H1 (cell line): ENCODE measurements around the gene RTN4IP1. TPM values are rescaled to one million over a fixed set of nuclear protein-coding genes. Genes with fewer than 3 reads are reported as not detected.

Source experiments
- CTCF ChIA-PET: fragments of 300-600 bp; sonication (Branson Sonifier 250); formaldehyde crosslinking; loops from one replicate; lab custom pipeline; 2021; ENCODE audit not compliant: partially characterized antibody; lab: Charles Lee
- POLR2A ChIA-PET: fragments of 300-600 bp; sonication (Branson Sonifier 250); formaldehyde crosslinking; loops from one replicate; lab custom pipeline; 2021; ENCODE audit warnings: inconsistent platforms; ENCODE audit not compliant: partially characterized antibody; lab: Charles Lee
- DNase-seq, 2 experiments: peaks; one replicate each; pipeline versions ENCODE4 v3.0.0 to v3.0.0-alpha.2; 2010 to 2022; ENCODE audit warnings: low spot score in 2 of 2, low read depth in 1 of 2, mixed read lengths in 1 of 2
- FAIRE-seq: peaks from 2 replicates; lab custom pipeline; 2011; peaks lifted over from hg19 to GRCh38; lab: Jason Lieb, UNC
- H2AFZ ChIP-seq: 2 replicates; pipeline ENCODE4 v1.8.1; 2012; ENCODE audit warnings: low read length, inconsistent platforms
- H2AK5ac ChIP-seq: 2 replicates; pipeline ENCODE4 v1.6.1; 2013; ENCODE audit warnings: low read depth, low read length
- H2BK120ac ChIP-seq: replicated peaks from 2 replicates; pipeline ENCODE3; 2013; ENCODE audit warnings: low read depth, low read length, inconsistent platforms
- H2BK12ac ChIP-seq: 2 replicates; pipeline ENCODE4 v1.6.1; 2013; ENCODE audit warnings: low read depth, low read length
- H2BK15ac ChIP-seq: 2 replicates; pipeline ENCODE4 v1.6.1; 2013; ENCODE audit warnings: low read length
- H2BK20ac ChIP-seq: 2 replicates; pipeline ENCODE4 v1.6.1; 2013; ENCODE audit warnings: low read length
- H2BK5ac ChIP-seq: 2 replicates; pipeline ENCODE4 v1.6.1; 2013; ENCODE audit warnings: low read depth, low read length
- H3K14ac ChIP-seq: 2 replicates; pipeline ENCODE4 v1.6.1; 2013; ENCODE audit warnings: inconsistent platforms; ENCODE audit not compliant: insufficient read length
- H3K18ac ChIP-seq: 2 replicates; pipeline ENCODE4 v1.6.1; 2013; ENCODE audit warnings: low read length; ENCODE audit errors: extremely low read depth
- H3K23ac ChIP-seq: 2 replicates; pipeline ENCODE4 v1.6.1; 2013; ENCODE audit warnings: inconsistent platforms; ENCODE audit not compliant: insufficient read length
- H3K23me2 ChIP-seq: 2 replicates; pipeline ENCODE4 v1.6.1; 2013; ENCODE audit warnings: low read depth, low read length
- H3K27ac ChIP-seq: 2 replicates; pipeline ENCODE4 v1.6.1; 2011; ENCODE audit warnings: low read depth, low read length, inconsistent platforms
- H3K27me3 ChIP-seq, 4 experiments: replicated peaks in 1 of 4; 1 replicate in 1 of 4; 2 replicates in 3 of 4; pipeline versions ENCODE4 v1.6.1 to v1.8.1; 2011 to 2013; ENCODE audit warnings: low read length in 3 of 4, mild to moderate bottlenecking in 3 of 4, inconsistent platforms in 2 of 4, mixed read lengths in 2 of 4, moderate library complexity in 1 of 4; ENCODE audit not compliant: control insufficient read depth in 3 of 4, insufficient read depth in 3 of 4; ENCODE audit errors: extremely low read depth in 1 of 4
- H3K36me3 ChIP-seq, 4 experiments: 2 replicates each; pipeline versions ENCODE4 v1.6.1 to v1.8.1; 2011 to 2013; ENCODE audit warnings: mild to moderate bottlenecking in 4 of 4, low read length in 3 of 4, moderate library complexity in 2 of 4, control low read depth in 1 of 4, inconsistent platforms in 1 of 4; ENCODE audit not compliant: insufficient read depth in 4 of 4, control insufficient read depth in 2 of 4
- H3K4ac ChIP-seq: replicated peaks from 2 replicates; pipeline ENCODE3; 2013; ENCODE audit warnings: low read length, low read depth, mixed read lengths, inconsistent platforms; ENCODE audit not compliant: insufficient read length
- H3K4me1 ChIP-seq, 4 experiments: replicated peaks in 1 of 4; 1 replicate in 1 of 4; 2 replicates in 3 of 4; pipeline versions ENCODE4 v1.6.1 to v1.8.1; 2011 to 2013; ENCODE audit warnings: low read length in 3 of 4, inconsistent platforms in 2 of 4, mixed read lengths in 1 of 4; ENCODE audit not compliant: insufficient read depth in 4 of 4, control insufficient read depth in 3 of 4
- H3K4me2 ChIP-seq, 2 experiments: 2 replicates each; pipeline versions ENCODE4 v1.6.1 to v1.8.1; 2011 to 2013; ENCODE audit warnings: low read depth in 2 of 2, low read length in 2 of 2, control low read depth in 1 of 2, inconsistent platforms in 1 of 2, mild to moderate bottlenecking in 1 of 2; ENCODE audit not compliant: insufficient read depth in 1 of 2
- H3K4me3 ChIP-seq, 4 experiments: fragments of 200-600, 300-600 bp in 1 of 4; sonication (generic), shearing (Covaris generic), sonication (Bioruptor Twin) in 1 of 4; 2 replicates each; pipeline versions ENCODE4 v1.5.1 to v1.8.1; 2011 to 2016; ENCODE audit warnings: low read length in 4 of 4, low read depth in 3 of 4, control low read depth in 2 of 4, inconsistent platforms in 2 of 4, mild to moderate bottlenecking in 2 of 4, mixed read lengths in 1 of 4, moderate library complexity in 1 of 4; ENCODE audit not compliant: insufficient read depth in 2 of 4; ENCODE audit errors: extremely low read depth in 1 of 4
- H3K56ac ChIP-seq: replicated peaks from 2 replicates; pipeline ENCODE3; 2013; ENCODE audit warnings: low read depth, mild to moderate bottlenecking, mixed read lengths, low read length, inconsistent platforms; ENCODE audit not compliant: insufficient read length
- H3K79me1 ChIP-seq: 2 replicates; pipeline ENCODE4 v1.6.1; 2013; ENCODE audit warnings: low read depth, low read length, control low read depth
- H3K79me2 ChIP-seq, 2 experiments: 2 replicates each; pipeline versions ENCODE4 v1.6.1 to v1.8.1; 2012 to 2013; ENCODE audit warnings: low read length in 2 of 2, mild to moderate bottlenecking in 2 of 2, inconsistent platforms in 1 of 2; ENCODE audit not compliant: insufficient read depth in 2 of 2, control insufficient read depth in 1 of 2
- H3K9ac ChIP-seq, 4 experiments: replicated peaks in 1 of 4; 1 replicate in 1 of 4; 2 replicates in 3 of 4; pipeline versions ENCODE4 v1.6.1 to v1.8.1; 2011 to 2013; ENCODE audit warnings: low read depth in 3 of 4, low read length in 3 of 4, control low read depth in 2 of 4, mild to moderate bottlenecking in 2 of 4, moderate library complexity in 2 of 4, inconsistent platforms in 1 of 4; ENCODE audit errors: extremely low read depth in 1 of 4
- H3K9me3 ChIP-seq, 2 experiments: 2 replicates each; pipeline versions ENCODE4 v1.6.1 to v1.8.1; 2012 to 2013; ENCODE audit warnings: mild to moderate bottlenecking in 2 of 2, moderate library complexity in 2 of 2, control low read depth in 1 of 2, inconsistent platforms in 1 of 2, low read depth in 1 of 2, low read length in 1 of 2, mixed read lengths in 1 of 2; ENCODE audit not compliant: insufficient read depth in 2 of 2
- H4K20me1 ChIP-seq, 2 experiments: replicated peaks in 1 of 2; 2 replicates each; pipeline versions ENCODE3 to v1.8.1; 2011 to 2013; ENCODE audit warnings: inconsistent platforms in 2 of 2, low read length in 2 of 2, mild to moderate bottlenecking in 1 of 2; ENCODE audit not compliant: insufficient read depth in 2 of 2, control insufficient read depth in 1 of 2
- H4K5ac ChIP-seq: 2 replicates; pipeline ENCODE4 v1.6.1; 2013; ENCODE audit warnings: low read length, low read depth, mixed read lengths, inconsistent platforms; ENCODE audit not compliant: insufficient read length
- H4K8ac ChIP-seq: 2 replicates; pipeline ENCODE4 v1.8.0; 2013; ENCODE audit warnings: mild to moderate bottlenecking, moderate library complexity, low read length, inconsistent platforms; ENCODE audit not compliant: insufficient read depth; ENCODE audit errors: extremely low read depth
- H4K91ac ChIP-seq: replicated peaks from 2 replicates; pipeline ENCODE3; 2013; ENCODE audit warnings: low read length, mixed read lengths, inconsistent platforms; ENCODE audit not compliant: insufficient read length
- RAD21 ChIP-seq, 2 experiments: IDR thresholded peaks in 1 of 2; conservative IDR thresholded peaks in 1 of 2; 2 replicates each; pipeline ENCODE4 v1.6.1; 2011; ENCODE audit warnings: low read depth in 2 of 2, low read length in 2 of 2, improper control_type of control experiment in 1 of 2, inconsistent platforms in 1 of 2, mild to moderate bottlenecking in 1 of 2, moderate library complexity in 1 of 2
- SAP30 ChIP-seq: fragments of 300-600 bp; sonication (generic); IDR thresholded peaks from 2 replicates; pipeline ENCODE4 v1.7.1; 2012; ENCODE audit warnings: low read length, moderate library complexity, mild to moderate bottlenecking, inconsistent platforms; ENCODE audit not compliant: insufficient read depth, insufficient replicate concordance
- TAF1 ChIP-seq: IDR thresholded peaks from 2 replicates; pipeline ENCODE4 v1.6.1; 2011; ENCODE audit warnings: mild to moderate bottlenecking, low read depth, low read length
- whole genome bisulfite sequencing, 2 experiments: shearing (Covaris generic) in 1 of 2; methylation state at CpG; one replicate each; pipeline versions ENCODE4 v1.1.6 to v1.1.7; 2013 to 2015; ENCODE audit warnings: low lambda C conversion rate in 2 of 2, mixed read lengths in 2 of 2, inconsistent platforms in 1 of 2, low coverage in 1 of 2, missing lambda C conversion rate in 1 of 2; ENCODE audit not compliant: insufficient replicate concordance in 2 of 2, insufficient coverage in 1 of 2, insufficient read length in 1 of 2; ENCODE audit errors: extremely low coverage in 1 of 2, missing lambda C conversion rate in 1 of 2; 5-methylcytosine and 5-hydroxymethylcytosine counted together
- polyA plus RNA-seq, 7 experiments: library from polyadenylated mRNA; depleted of rRNA in 3 of 7; stranded (reverse) in 5 of 7; unstranded in 2 of 7; fragments of >200 nt in 5 of 7; fragments of 200-250 nt in 2 of 7; gene quantifications; 1 replicate in 5 of 7; 2 replicates in 1 of 7; 4 replicates in 1 of 7; pipeline versions ENCODE4 v1.2.1 to v1.2.3, GENCODE V29; 2011 to 2013; ENCODE audit warnings: missing spikeins in 2 of 7, mixed read lengths in 2 of 7
- total RNA-seq: library from RNA; stranded (reverse); fragmentation: NEBNext Ultra II Directional; extraction: Animal tissue kit (Norgen Biotek cat#: 25700); gene quantifications from 2 replicates; pipeline ENCODE4 v1.2.1, GENCODE V29; 2021

The RTN4IP1 gene
- total and polyA plus RNA-seq, 2 of the 8 experiments (the other 6 are each of a cell fraction or from before 2014, with no cell fraction given) = 14.6 to 19.5 TPM

DNA sequence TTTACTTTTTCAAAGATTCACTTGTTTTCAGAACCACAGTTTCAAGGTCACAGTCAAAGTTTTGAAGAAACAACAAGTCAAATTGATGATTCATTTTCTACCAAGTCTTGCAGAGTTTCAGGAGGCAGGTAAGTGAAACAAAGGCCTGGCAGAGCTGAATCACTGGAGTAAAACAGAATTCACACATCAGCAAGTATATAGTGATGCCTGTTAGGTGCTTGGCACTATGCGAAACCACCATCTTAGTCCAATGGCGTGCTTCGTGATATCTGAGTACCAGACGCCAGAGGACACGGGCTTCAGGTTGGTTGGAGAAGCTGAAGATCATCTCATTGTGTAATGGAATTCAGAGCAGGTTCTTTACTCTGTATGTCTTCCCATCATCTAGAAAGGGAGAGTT is 75.9 kb downstream of the RTN4IP1 start:
- H3K4me2 ChIP-seq = no peak overlapping the region

More for the DNA sequence above, 75.9 kb downstream of the RTN4IP1 start:
- H4K5ac ChIP-seq = no peak overlapping the region
- CTCF ChIA-PET = interaction anchor here (0.6 to 1.6 kb wide), 8 partner anchors 9 to 218 kb away, joined by 3 to 7 read pairs (median 4); partner anchors contain the start of gene CRYBG1
- H3K18ac ChIP-seq = no peak overlapping the region
- no peak overlapping the region for H2BK5ac ChIP-seq
- no peak overlapping the region for H2BK20ac ChIP-seq
- no peak overlapping the region for H2AK5ac ChIP-seq
- no peak overlapping the region for H2BK15ac ChIP-seq
- H3K4me3 ChIP-seq = no peak overlapping the region
- H3K56ac ChIP-seq = no peak overlapping the region
- no peak overlapping the region for H4K8ac ChIP-seq
- no peaks in the 10 kb centered on the region for H3K4me1 ChIP-seq
- no peak for FAIRE-seq
- WGBS, 2 experiments = 85% methylated on average over 5 of the region's 5 CpGs; no CpG with 5 or more reads in 1 of the 2 experiments
- H2BK12ac ChIP-seq = no peak overlapping the region
- H3K79me1 ChIP-seq = no peaks in the 10 kb centered on the region
- no peak overlapping the region for H2AFZ ChIP-seq
- no peak overlapping the region for H2BK120ac ChIP-seq
- H4K20me1 ChIP-seq = no peaks in the 10 kb centered on the region
- no peak for DNase-seq
- H3K4ac ChIP-seq = no peak overlapping the region
- H3K9me3 ChIP-seq = no peaks in the 10 kb centered on the region
- H3K23me2 ChIP-seq = no peaks in the 10 kb centered on the region
- POLR2A ChIA-PET = no interaction called here
- no peak overlapping the region for H3K27ac ChIP-seq
- H3K79me2 ChIP-seq = no peaks in the 10 kb centered on the region
- H4K91ac ChIP-seq = no peak overlapping the region
- H3K23ac ChIP-seq = no peak overlapping the region
- no peak overlapping the region for H3K14ac ChIP-seq
- H3K9ac ChIP-seq = no peak overlapping the region
- TF ChIP-seq SAP30 (no peak), RAD21 (IDR thresholded peaks at IDR 0.05 in 1 of 2, conservative IDR thresholded peaks at IDR 0.05 in 1 of 2; ENCODE audit: low read depth in 2 of 2, low read length in 2 of 2) (no peak), TAF1 (no peak)
- H3K27me3 ChIP-seq = no peaks in the 10 kb centered on the region
- H3K36me3 ChIP-seq = 0 out of 8 replicates have a peak, but pooled peaks cover 0 to 2% (median 0%) of the 10 kb centered on the region in 4 experiments
